DOHH2 (cell line): ENCODE measurements around the gene PPP1R15A.
"Not testable (repeated sequence)": the region's sequence is repeated elsewhere in the genome, so short reads cannot be mapped to it uniquely, and the experiment has no call there.

Experiments used
- H3F3A ChIP-seq: fragments of 200-600 bp; sonication (generic), shearing (Covaris generic); 2 replicates; pipeline ENCODE4 v1.6.0; 2016; ENCODE audit warnings: antibody characterized with exemption, mild to moderate bottlenecking; ENCODE audit not compliant: control insufficient read depth, insufficient read depth
- H3K27ac ChIP-seq: fragments of 200-600 bp; sonication (generic); 2 replicates; pipeline ENCODE4 v1.5.1; 2014; ENCODE audit warnings: low read depth, mild to moderate bottlenecking, low read length, moderate library complexity
- H3K27me3 ChIP-seq: fragments of 200-600 bp; sonication (generic); 2 replicates; pipeline ENCODE4 v1.6.1; 2014; ENCODE audit warnings: mild to moderate bottlenecking, low read length, mixed read lengths; ENCODE audit not compliant: control insufficient read depth
- H3K36me3 ChIP-seq: fragments of 200-600 bp; sonication (generic); 2 replicates; pipeline ENCODE4 v1.6.1; 2014; ENCODE audit warnings: mild to moderate bottlenecking, low read length, moderate library complexity, mixed read lengths; ENCODE audit not compliant: control insufficient read depth
- H3K4me1 ChIP-seq: fragments of 200-600 bp; sonication (generic); 2 replicates; pipeline ENCODE4 v1.6.1; 2014; ENCODE audit warnings: mild to moderate bottlenecking, low read length, mixed read lengths; ENCODE audit not compliant: control insufficient read depth
- H3K4me2 ChIP-seq: fragments of 200-600 bp; sonication (generic); 2 replicates; pipeline ENCODE4 v1.6.0; 2014; ENCODE audit warnings: mild to moderate bottlenecking, low read length, moderate library complexity
- H3K4me3 ChIP-seq: fragments of 200-600 bp; sonication (generic); 2 replicates; pipeline ENCODE4 v1.5.1; 2014; ENCODE audit warnings: mild to moderate bottlenecking, low read length, mixed read lengths
- H3K79me2 ChIP-seq: fragments of 200-600 bp; sonication (generic); 2 replicates; pipeline ENCODE4 v1.6.1; 2014; ENCODE audit warnings: mild to moderate bottlenecking, low read length, mixed read lengths; ENCODE audit not compliant: control insufficient read depth
- H3K9me2 ChIP-seq: fragments of 200-600 bp; sonication (generic); replicated peaks from 2 replicates; pipeline ENCODE4 v1.6.1; 2014; ENCODE audit warnings: mild to moderate bottlenecking, low read length, mixed read lengths; ENCODE audit not compliant: control insufficient read depth
- H3K9me3 ChIP-seq: fragments of 200-600 bp; sonication (generic); 2 replicates; pipeline ENCODE4 v1.6.1; 2014; ENCODE audit warnings: antibody characterized with exemption, low read length, mixed read lengths; ENCODE audit not compliant: control insufficient read depth, insufficient read depth
- H4K20me1 ChIP-seq: fragments of 200-600 bp; sonication (generic); 2 replicates; pipeline ENCODE4 v1.6.0; 2014; ENCODE audit warnings: low read depth, mild to moderate bottlenecking, antibody characterized with exemption, low read length, moderate library complexity; ENCODE audit not compliant: control insufficient read depth, insufficient read depth
- EZH2phosphoT487 ChIP-seq: fragments of 200-600 bp; sonication (generic); IDR thresholded peaks from 2 replicates; pipeline ENCODE4 v1.6.1; 2017; ENCODE audit warnings: borderline replicate concordance, mild to moderate bottlenecking, antibody characterized with exemption, low read length, moderate library complexity, mixed read lengths
- TF ChIP-seq, protein P1 (sequence below): fragments of 200-600 bp; sonication (generic); IDR thresholded peaks from one replicate; pipeline ENCODE4 v1.5.1; 2014; ENCODE audit warnings: antibody characterized with exemption, mild to moderate bottlenecking, low read depth, low read length; ENCODE audit not compliant: poor library complexity, severe bottlenecking

Gene PPP1R15A

DNA sequence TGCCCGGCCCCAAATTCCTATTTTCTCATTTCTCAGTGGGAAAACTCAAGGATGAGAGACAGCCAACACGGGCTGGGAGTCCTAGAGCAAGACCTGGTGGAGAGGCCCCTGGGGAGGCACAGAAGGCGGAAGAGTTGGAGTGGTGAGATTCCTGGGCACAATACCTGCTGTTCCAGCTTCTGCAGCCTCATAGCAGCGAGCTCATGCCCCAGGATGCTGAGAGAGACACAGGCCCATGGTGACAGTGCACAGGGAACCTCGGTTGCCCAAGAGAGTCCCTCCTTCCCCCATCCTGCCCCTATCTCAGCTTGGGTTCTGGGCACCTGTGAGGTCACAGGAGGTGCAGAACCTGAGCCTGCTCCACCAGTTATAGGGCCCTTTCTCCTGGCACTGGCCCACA is 25.0 kb downstream of the PPP1R15A start:
- no peak for TF ChIP-seq EZH2phosphoT487
- TF ChIP-seq, protein P1, sequence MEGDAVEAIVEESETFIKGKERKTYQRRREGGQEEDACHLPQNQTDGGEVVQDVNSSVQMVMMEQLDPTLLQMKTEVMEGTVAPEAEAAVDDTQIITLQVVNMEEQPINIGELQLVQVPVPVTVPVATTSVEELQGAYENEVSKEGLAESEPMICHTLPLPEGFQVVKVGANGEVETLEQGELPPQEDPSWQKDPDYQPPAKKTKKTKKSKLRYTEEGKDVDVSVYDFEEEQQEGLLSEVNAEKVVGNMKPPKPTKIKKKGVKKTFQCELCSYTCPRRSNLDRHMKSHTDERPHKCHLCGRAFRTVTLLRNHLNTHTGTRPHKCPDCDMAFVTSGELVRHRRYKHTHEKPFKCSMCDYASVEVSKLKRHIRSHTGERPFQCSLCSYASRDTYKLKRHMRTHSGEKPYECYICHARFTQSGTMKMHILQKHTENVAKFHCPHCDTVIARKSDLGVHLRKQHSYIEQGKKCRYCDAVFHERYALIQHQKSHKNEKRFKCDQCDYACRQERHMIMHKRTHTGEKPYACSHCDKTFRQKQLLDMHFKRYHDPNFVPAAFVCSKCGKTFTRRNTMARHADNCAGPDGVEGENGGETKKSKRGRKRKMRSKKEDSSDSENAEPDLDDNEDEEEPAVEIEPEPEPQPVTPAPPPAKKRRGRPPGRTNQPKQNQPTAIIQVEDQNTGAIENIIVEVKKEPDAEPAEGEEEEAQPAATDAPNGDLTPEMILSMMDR, result no peak
- no peaks in the 10 kb centered on the region for H3K9me3 ChIP-seq
- H3K4me1 ChIP-seq, result peaks cover 26% of the 10 kb centered on the region

DNA sequence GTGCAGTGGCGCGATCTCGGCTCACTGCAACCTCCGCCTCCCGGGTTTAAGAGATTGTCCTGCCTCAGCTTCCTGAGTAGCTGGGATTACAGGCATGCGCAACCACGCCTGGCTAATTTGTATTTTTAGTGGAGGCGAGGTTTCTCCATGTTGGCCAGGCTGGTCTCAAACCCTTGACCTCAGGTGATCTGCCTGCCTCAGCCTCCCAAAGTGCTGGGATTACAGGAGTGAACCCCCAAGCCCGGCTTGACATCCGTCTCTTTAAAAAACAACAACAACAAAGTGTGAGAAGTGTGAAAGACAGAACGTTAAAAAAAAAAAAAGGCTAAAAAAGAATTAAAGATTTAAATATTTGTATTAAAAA is 27.1 kb downstream of the PPP1R15A start:
- Histone ChIP-seq H3K36me3 (peaks cover 18% of the 10 kb centered on the region), H3K4me1 (peaks cover 23% of the 10 kb centered on the region), H3K4me3 (peak overlapping the region; percentile 82; the same call in 1 of the 2 replicates), H3K79me2 (peaks cover 24% of the 10 kb centered on the region)
- H3K9me2 ChIP-seq, H3K9me3 ChIP-seq, H3K4me2 ChIP-seq, H3K27me3 ChIP-seq, H4K20me1 ChIP-seq, H3F3A ChIP-seq, H3K27ac ChIP-seq: not testable (repeated sequence)

More for the DNA sequence above, 25.0 kb downstream of the PPP1R15A start:
- Histone ChIP-seq H3F3A (peaks cover 4% of the 10 kb centered on the region; the same call in 1 of the 2 replicates), H3K79me2 (peaks cover 19% of the 10 kb centered on the region), H3K4me3 (no peak overlapping the region), H4K20me1 (no peaks in the 10 kb centered on the region), H3K27me3 (no peaks in the 10 kb centered on the region), H3K4me2 (no peak overlapping the region), H3K9me2 (no peaks in the 10 kb centered on the region), H3K36me3 (peaks cover 12% of the 10 kb centered on the region), H3K27ac (no peak overlapping the region)

GRCh38 chr19:48899781-48900476 is 27.7 kb downstream of the PPP1R15A start, which contains the start of gene NUCB1:
Gene NUCB1 (plus strand): TSS chr19:48900312. CDS start chr19:48900797, 485 bp downstream.
- H3K27ac ChIP-seq, result peak within 1 kb of the TSS; percentile 50

More at GRCh38 chr19:48899781-48900476, 27.7 kb downstream of the PPP1R15A start, which contains the start of gene NUCB1:
- H3K4me1 ChIP-seq, result peaks cover 23% of the 10 kb centered on the region
- H3F3A ChIP-seq, result peaks cover 4% of the 10 kb centered on the region; the same call in 1 of the 2 replicates
- H3K4me3 ChIP-seq, result peak within 1 kb of the TSS; percentile 82
- H3K27me3 ChIP-seq, result no peaks in the 10 kb centered on the region
- no peaks in the 10 kb centered on the region for H3K9me2 ChIP-seq
- no peaks in the 10 kb centered on the region for H3K9me3 ChIP-seq
- peak within 1 kb of the TSS; percentile 80 for H3K4me2 ChIP-seq
- peaks cover 23% of the 10 kb centered on the region for H3K36me3 ChIP-seq
- H3K79me2 ChIP-seq, result peaks cover 24% of the 10 kb centered on the region
- TF ChIP-seq, protein P1, result peak; percentile 35
- no peak for TF ChIP-seq EZH2phosphoT487
- H4K20me1 ChIP-seq, result no peaks in the 10 kb centered on the region
